Stimulated activated naive CD8-positive, alpha-beta T cell treated with anti-CD3 and anti-CD28 coated beads, Interleukin-15, amount 100 ng/mL, for 72 hours (primary cell): Measurements from ENCODE around the gene PRDM16.

Experiments used
- ATAC-seq: fragments of 150-1000 bp; cut with Tn5 transposase; 2 replicates; pipeline ENCODE4 v1.10.0; 2021; ENCODE audit warnings: mild to moderate bottlenecking, moderate library complexity
- DNase-seq, 2 donors: peaks; one replicate each; pipeline ENCODE4 v3.0.0; 2021 to 2022
- H3K27ac Mint-ChIP-seq, 2 donors: one replicate each; pipeline ENCODE4 v1.8.0; 2022; ENCODE audit warnings: mild to moderate bottlenecking in 2 of 2, mixed read lengths in 2 of 2, moderate library complexity in 2 of 2
- H3K27me3 Mint-ChIP-seq: one replicate; pipeline ENCODE4 v1.8.0; 2022; ENCODE audit warnings: mixed read lengths
- H3K4me1 Mint-ChIP-seq: one replicate; pipeline ENCODE4 v1.8.0; 2022; ENCODE audit warnings: mild to moderate bottlenecking, mixed read lengths
- H3K4me3 Mint-ChIP-seq, 2 donors: one replicate each; pipeline ENCODE4 v1.8.0; 2022; ENCODE audit warnings: mild to moderate bottlenecking in 2 of 2, mixed read lengths in 2 of 2, moderate library complexity in 1 of 2
- H3K9me3 Mint-ChIP-seq, 2 donors: one replicate each; pipeline ENCODE4 v1.8.0; 2022; ENCODE audit warnings: mixed read lengths in 2 of 2

PRDM16 gene

DNA sequence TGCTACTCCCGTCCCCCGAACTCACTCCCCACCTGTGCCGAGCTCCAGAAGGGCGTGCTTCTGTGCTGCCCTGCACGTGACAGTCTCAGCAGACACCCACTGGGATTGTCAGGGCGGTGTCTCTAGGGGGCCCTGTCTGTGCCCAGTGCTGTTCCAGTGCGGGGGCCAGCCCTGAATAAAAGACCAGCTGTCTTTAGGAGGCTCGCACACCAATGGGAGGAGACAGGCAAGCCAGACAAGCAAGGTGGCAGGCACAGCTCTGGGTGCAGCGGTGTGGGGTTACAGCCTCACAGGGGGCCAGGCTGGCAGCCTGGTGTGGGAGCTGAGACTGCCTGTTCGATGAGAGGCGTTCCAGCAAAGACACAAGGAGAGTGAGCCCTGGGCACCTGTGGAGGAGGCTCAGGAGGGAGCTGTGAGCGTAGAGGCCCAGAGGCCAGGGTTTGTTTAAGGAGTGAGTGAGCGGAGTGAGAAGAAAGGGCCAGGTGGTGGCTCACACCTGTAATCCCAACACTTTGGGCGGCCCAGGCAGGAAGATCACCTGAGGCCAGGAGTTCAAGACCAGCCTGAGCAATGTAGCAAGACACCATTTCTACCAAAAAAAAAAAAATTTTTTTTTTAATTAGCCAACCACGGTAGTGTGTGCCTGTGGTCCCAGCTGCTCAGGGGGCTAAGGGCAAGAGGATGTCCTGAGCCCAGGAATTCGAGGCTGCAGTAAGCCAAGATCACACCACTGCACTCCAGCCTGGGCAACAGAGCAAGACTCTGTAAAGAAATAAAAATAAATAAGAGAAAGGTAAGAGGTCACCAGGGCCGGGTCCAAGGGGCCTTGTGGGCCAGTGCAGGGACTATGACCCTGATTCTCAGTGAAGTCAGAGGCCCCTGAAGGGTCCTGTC is 337.2 kb downstream of the PRDM16 start:
- Mint-ChIP-seq H3K27ac (no peak overlapping the region), H3K9me3 (no peaks in the 10 kb centered on the region), H3K27me3 (no peaks in the 10 kb centered on the region), H3K4me1 (no peaks in the 10 kb centered on the region), H3K4me3 (no peak overlapping the region)
- ATAC-seq (no peak), DNase-seq (no peak)

DNA sequence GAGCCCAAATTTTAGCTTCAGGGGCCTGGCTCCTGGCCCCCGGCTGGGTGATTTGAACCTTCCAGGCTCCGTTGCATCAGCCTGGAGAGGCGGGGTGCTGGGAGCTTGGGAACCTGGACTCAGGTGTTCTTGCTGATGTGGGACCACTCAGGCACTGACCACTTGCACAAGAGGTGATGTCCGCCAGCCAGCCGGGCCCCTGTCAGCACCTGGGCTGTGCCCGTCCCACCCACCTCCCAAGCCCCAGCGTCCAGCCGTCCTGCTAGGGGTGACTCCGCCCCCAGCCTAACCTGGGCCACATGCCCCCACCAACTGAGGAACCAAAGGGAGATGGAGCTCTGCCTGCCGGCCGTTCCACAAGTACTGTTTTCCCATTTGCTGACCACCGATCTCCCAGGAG is 338.0 kb downstream of the PRDM16 start:
- DNase-seq (no peak), ATAC-seq (no peak)
- Mint-ChIP-seq H3K27ac (no peak overlapping the region), H3K4me3 (no peak overlapping the region), H3K4me1 (no peaks in the 10 kb centered on the region), H3K27me3 (no peaks in the 10 kb centered on the region), H3K9me3 (no peaks in the 10 kb centered on the region)

DNA sequence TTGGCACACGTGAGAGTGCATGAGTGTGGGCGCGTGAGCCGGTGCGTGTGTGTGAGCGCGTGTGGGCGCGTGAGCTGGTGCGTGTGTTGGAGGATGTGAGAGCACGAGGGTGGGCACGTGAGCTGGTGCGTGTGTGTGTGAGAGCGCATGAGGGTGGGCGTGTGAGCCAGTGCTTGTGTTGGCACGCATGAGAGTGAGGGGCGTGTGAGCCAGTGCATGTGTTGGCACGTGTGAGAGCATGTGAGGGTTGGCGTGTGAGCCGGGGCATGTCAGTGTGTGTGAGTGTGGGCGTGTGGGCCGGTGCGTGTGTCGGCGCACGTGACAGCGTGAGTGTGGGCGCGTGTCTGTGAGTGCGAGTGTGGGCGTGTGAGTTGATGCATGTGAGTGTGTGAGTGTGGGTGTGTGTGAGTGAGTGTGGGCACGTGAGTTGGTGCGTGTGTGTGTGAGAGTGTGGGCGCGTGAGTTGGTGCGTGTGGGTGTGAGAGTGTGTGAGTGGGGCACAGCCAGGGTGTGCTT is 339.8 kb downstream of the PRDM16 start:
- no peak overlapping the region for H3K27ac Mint-ChIP-seq
- ATAC-seq (no peak), DNase-seq (no peak)
- no peaks in the 10 kb centered on the region for H3K4me1 Mint-ChIP-seq
- no peaks in the 10 kb centered on the region for H3K9me3 Mint-ChIP-seq
- H3K4me3 Mint-ChIP-seq, result no peak overlapping the region
- H3K27me3 Mint-ChIP-seq, result no peaks in the 10 kb centered on the region

DNA sequence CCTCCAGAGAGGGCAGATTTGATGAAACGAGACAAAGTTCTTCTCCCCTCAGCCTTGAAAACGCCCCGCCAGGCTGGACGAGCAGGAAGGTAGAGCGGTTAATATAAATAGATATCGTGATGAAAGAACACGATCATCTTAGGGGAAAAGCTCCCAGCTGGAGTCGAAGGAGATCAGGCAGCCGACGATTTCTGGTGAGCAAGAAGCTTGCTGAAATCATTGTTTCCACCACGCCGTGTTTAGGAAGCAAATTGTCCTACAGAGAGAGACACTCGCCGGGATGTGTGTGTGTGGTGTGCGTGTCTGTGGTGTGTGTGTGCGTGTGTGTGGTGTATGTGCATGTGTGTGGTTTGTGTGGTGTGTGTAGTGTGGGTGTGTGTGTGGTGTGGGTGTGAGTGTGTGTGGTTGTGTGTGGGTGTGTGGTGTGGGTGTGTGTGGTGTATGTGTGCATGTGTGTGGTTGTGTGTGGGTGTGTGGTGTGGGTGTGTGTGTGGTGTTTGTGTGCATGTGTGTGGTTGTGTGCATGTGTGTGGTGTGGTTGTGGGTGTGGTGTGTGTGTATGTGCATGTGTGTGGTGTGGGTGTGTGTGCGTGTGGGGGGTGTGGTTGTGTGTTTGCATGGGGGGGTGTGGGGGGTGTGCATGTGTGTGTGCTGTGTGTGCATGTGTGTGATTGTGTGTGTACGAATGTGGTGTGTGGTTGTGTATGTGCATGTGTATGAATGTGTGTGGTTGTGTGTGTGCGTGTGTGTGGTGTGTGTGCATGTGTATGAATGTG is 340.6 kb downstream of the PRDM16 start:
- Mint-ChIP-seq H3K27me3 (no peaks in the 10 kb centered on the region), H3K27ac (no peak overlapping the region), H3K4me1 (no peaks in the 10 kb centered on the region), H3K4me3 (no peak overlapping the region), H3K9me3 (no peaks in the 10 kb centered on the region)
- DNase-seq (no peak), ATAC-seq (no peak)

DNA sequence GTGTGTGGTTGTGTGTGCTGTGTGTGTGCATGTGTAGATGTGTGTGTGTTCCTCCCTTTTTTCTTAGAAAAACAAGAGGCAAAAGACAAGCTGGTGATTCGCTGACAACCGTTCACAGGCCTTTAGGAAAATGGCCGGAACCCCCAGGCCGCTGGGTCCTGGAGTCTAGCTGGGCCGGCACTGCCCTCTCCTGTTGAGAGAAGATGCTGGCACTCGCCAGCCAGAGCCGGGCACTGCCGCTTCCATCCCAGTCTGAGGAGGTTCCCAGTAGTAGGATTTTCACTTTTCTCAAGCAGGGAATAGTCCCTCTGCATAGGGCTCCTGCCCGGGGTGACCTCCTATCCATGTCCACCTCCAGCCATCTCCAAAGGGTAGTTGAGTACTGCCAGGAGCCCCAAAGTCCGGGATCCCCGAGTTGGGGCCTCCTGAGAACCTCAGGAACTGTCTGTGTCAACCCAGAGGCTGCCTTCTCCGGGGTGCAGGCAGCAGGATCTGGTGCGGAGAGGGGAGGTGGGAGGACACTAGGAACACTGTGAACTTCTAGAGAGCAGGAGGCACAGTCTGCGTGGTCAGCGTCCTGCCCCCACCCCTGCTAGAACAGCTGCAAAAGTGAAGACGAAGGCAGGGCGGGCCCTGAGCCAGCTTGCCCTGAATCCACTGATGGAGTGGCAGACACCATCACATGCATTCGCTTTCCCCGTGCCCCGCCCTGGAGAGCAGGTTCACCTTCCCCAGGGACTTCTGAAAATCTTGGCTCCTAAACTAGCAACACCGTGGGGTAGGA is 341.3 kb downstream of the PRDM16 start:
- DNase-seq (no peak), ATAC-seq (no peak)
- no peaks in the 10 kb centered on the region for H3K4me1 Mint-ChIP-seq
- no peak overlapping the region for H3K4me3 Mint-ChIP-seq
- H3K27ac Mint-ChIP-seq, result no peak overlapping the region
- no peaks in the 10 kb centered on the region for H3K9me3 Mint-ChIP-seq
- no peaks in the 10 kb centered on the region for H3K27me3 Mint-ChIP-seq

DNA sequence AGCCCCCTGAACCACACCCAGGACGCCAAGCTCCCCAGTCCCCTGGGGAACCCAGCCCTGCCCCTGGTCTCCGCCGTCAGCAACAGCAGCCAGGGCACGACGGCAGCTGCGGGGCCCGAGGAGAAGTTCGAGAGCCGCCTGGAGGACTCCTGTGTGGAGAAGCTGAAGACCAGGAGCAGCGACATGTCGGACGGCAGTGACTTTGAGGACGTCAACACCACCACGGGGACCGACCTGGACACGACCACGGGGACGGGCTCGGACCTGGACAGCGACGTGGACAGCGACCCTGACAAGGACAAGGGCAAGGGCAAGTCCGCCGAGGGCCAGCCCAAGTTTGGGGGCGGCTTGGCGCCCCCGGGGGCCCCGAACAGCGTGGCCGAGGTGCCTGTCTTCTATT is 342.8 kb downstream of the PRDM16 start:
- DNase-seq (no peak), ATAC-seq (no peak)
- Mint-ChIP-seq H3K9me3 (peaks cover 0 to 7% of the 10 kb centered on the region in 2 donors), H3K4me1 (no peaks in the 10 kb centered on the region), H3K4me3 (no peak overlapping the region), H3K27me3 (no peaks in the 10 kb centered on the region), H3K27ac (no peak overlapping the region)

DNA sequence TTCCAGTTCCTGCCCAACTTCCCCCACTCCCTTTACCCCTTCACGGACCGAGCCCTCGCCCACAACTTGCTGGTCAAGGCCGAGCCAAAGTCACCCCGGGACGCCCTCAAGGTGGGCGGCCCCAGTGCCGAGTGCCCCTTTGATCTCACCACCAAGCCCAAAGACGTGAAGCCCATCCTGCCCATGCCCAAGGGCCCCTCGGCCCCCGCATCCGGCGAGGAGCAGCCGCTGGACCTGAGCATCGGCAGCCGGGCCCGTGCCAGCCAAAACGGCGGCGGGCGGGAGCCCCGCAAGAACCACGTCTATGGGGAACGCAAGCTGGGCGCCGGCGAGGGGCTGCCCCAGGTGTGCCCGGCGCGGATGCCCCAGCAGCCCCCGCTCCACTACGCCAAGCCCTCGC is 343.4 kb downstream of the PRDM16 start:
- Mint-ChIP-seq H3K4me3 (no peak overlapping the region), H3K27me3 (no peaks in the 10 kb centered on the region), H3K9me3 (peaks cover 0 to 8% of the 10 kb centered on the region in 2 donors), H3K27ac (no peak overlapping the region), H3K4me1 (no peaks in the 10 kb centered on the region)
- DNase-seq (no peak), ATAC-seq (no peak)

DNA sequence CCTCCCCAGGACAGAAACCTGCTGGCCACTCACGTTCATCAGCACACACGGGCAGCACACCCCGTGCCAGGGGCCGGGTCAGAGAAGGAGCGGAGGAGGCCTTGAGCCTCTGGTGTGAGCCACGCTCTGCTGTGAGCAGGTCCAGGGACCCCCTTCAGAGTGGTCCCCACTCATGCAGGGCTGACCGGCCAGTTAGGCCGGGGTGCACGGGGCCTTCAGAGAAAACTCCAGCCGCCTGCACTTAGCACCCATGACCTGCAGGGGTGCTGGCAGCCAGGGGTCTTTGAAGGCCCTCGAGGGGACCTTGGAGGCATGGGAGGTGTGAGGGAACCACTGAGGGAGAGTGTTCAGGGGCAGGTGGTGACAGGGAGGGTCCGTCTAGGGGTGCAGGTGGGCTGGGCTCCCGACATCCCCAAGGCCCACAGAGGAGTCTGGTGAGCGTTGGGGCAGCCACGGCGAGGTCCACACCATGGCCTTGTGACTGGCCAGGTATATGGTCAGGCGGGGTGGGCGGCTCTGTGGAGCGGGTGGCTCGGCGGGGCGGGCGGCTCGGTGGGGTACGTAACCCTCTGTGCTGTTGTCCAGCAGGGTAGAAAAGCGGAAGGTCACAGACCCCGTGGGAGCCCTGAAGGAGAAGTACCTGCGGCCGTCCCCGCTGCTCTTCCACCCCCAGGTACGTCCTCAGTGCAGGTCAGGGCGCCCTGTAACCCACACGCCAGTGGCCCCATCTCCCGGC is 345.1 kb downstream of the PRDM16 start:
- Mint-ChIP-seq H3K9me3 (peaks cover 0 to 8% of the 10 kb centered on the region in 2 donors), H3K4me3 (no peak overlapping the region), H3K27me3 (no peaks in the 10 kb centered on the region), H3K4me1 (no peaks in the 10 kb centered on the region), H3K27ac (no peak overlapping the region)
- ATAC-seq, result no peak
- no peak for DNase-seq

DNA sequence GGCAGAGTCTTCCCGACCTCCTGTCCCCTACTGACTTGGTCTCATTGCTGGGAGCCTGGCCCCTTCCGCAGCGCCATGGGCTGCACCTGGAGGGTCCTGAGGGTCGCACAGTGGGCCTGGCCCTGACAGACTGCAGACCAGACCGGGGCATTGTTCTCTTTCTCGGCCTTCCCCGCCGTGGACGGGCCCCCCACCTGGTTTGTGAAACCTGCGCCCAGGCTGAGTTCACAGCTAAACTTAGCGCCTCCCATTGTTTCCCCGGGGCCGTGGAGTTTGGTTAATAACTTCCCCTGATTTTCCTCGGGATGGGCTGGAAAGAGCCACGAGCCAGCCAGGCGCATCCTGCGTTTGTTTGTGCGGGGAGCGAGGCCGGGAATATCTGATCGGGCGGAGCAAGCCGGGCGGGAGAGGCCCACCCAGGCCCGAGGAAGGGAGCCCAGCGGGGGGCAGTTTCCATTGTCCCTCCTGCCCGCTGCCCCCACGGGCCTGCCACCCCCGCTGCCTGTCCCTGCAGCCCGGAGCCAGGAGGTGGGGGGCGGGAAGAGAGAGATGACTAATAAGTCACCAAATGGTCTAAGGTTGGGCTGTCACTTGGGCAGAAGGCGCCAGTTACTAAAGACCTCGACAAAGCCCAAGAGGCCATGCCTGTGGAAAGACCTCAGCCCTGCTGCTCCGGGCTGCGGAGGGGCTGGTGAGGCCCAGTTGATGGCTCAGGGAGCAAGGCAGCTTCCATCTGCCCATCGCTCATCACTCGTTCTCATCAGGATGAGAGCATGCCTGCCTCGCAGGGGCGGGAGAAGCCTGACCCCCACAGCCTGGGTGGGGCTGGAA is 346.5 kb downstream of the PRDM16 start:
- H3K27ac Mint-ChIP-seq, result no peak overlapping the region
- H3K9me3 Mint-ChIP-seq, result peaks cover 0 to 8% of the 10 kb centered on the region in 2 donors
- no peak overlapping the region for H3K4me3 Mint-ChIP-seq
- ATAC-seq (no peak), DNase-seq (no peak)
- H3K27me3 Mint-ChIP-seq, result no peaks in the 10 kb centered on the region
- H3K4me1 Mint-ChIP-seq, result no peaks in the 10 kb centered on the region

DNA sequence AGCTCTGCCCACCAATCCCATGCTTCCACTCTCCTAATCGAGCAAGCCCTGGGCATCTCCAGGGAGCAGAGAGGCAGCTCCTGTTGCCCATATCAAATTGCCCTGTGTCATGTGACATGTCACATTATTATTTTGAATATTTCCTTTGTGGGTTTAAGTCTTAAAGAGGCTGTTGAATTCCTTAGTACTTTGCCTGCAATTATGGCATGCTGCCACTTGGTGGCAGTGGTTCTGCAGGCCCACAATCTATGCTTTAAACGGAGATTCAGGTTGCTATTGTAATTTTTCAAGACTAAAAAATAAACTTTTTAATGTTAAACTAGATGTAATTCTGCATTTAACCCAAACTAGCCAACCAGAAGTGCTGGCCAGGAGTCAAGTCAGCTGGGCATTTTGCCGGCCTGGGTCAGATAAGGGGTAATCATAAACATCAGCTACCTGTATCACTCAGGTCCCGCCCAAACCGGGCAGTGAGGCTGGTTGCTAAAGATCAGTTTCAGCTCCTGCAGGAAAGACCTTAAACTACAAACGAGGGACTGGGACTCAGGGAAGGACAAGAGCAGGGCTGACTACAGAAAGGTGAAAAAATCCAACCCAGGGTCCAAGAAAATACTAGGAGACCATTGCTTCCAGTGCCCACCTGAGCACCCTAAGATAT is 348.2 kb downstream of the PRDM16 start:
- ATAC-seq, result no peak

DNA sequence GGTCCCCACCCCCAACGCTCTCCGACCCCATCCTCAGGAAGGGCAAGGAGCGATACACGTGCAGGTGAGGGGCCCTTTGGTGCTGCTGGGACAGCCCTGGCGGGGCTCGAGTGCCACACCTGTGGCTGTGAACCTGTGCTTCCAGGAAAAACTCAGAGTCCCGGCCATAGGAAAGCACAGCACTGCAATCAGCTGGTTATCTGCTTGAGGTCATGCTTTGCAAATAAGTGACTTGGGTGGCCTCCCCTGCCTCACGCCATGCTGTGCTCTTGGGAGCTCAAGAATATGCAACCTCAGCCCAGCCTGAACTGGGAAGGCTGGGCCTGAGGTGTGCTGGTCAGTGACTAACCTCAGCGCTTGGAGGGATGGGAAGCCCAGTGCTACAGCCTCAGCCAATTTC is 348.9 kb downstream of the PRDM16 start:
- H3K27me3 Mint-ChIP-seq, result peaks cover 7% of the 10 kb centered on the region

More for the DNA sequence above, 348.2 kb downstream of the PRDM16 start:
- Mint-ChIP-seq H3K4me1 (no peaks in the 10 kb centered on the region), H3K9me3 (peaks cover 0 to 8% of the 10 kb centered on the region in 2 donors), H3K27me3 (peaks cover 7% of the 10 kb centered on the region), H3K27ac (no peak overlapping the region), H3K4me3 (no peak overlapping the region)
- no peak for DNase-seq

DNA sequence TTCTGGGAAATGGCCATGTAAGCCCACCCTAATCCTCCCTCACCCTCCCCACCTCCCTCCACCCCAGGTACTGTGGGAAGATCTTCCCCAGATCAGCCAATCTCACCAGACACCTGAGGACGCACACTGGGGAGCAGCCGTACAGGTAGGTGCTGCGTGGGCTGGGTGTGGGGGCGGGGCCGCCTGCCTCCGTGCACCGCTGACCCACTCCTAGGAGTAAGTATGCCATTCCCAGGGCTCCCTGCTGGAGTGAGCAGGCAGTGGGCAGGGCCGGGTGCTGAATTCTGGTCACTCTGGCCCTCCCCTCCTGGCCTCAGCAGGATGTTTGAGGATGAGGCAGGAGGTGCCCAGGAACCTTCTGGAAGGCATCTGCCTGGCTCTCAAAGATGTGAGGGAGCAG is 349.6 kb downstream of the PRDM16 start:
- DNase-seq (no peak), ATAC-seq (no peak)
- H3K27me3 Mint-ChIP-seq, result peaks cover 7% of the 10 kb centered on the region
- H3K9me3 Mint-ChIP-seq, result peaks cover 0 to 8% of the 10 kb centered on the region in 2 donors
- no peaks in the 10 kb centered on the region for H3K4me1 Mint-ChIP-seq
- H3K27ac Mint-ChIP-seq, result no peak overlapping the region
- H3K4me3 Mint-ChIP-seq, result no peak overlapping the region

More for the DNA sequence above, 348.9 kb downstream of the PRDM16 start:
- Mint-ChIP-seq H3K9me3 (peaks cover 0 to 8% of the 10 kb centered on the region in 2 donors), H3K27ac (no peak overlapping the region), H3K4me3 (no peak overlapping the region), H3K4me1 (no peaks in the 10 kb centered on the region)
- no peak for ATAC-seq
- DNase-seq, result no peak

DNA sequence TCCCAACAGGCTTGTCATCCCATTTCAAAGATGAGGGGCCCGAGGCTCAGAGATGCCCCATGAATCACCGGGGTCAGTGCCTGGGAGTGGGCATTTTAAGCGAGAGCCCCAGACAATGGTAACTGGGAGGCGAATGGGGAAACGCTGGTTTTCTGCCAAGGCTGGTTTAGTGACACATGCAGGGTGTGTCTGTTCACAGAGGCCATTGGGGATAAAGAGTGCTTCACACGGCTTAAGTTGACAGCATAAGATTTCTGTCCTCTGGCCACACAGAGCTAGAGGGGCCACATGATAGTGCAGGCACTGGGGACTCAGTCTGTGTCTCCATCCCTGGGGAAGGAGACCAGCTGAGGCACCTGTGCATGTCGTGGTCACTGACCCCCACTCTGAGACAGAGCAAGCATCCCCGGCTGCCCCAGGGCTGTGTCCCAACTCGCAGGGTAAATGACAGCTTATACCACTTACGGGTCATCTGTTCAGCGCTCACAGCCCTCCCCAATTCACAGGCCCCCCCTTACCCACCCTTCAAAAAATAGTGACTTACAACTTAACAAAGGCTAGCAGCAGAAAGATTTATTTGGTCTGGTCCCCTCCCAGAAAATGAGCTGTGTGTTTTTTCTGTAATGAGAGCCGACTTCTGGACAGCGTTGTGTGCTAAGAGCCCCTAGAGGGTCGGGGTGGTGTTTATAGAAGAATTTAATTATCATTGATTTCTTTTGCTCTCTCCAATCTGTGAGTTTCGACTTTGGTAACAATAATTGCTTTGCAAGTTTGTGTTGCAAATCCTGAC is 350.6 kb downstream of the PRDM16 start:
- Mint-ChIP-seq H3K9me3 (peaks cover 0 to 8% of the 10 kb centered on the region in 2 donors), H3K4me3 (no peak overlapping the region), H3K4me1 (no peaks in the 10 kb centered on the region), H3K27me3 (peaks cover 15% of the 10 kb centered on the region), H3K27ac (no peak overlapping the region)
- no peak for DNase-seq
- ATAC-seq, result no peak
